HG03565 (cell line): ENCODE data around the gene SRPK3.

Source experiments
- ATAC-seq: cut with Tn5 transposase; IDR thresholded peaks from one replicate; pipeline ENCODE4 v1.9.1; 2021; ENCODE audit warnings: mild to moderate bottlenecking, moderate library complexity; ENCODE audit not compliant: unreplicated experiment

SRPK3 gene

GRCh38 chrX:153769865-153770600, 10.8 kb upstream of the SRPK3 start:
- ATAC-seq = no peak

DNA sequence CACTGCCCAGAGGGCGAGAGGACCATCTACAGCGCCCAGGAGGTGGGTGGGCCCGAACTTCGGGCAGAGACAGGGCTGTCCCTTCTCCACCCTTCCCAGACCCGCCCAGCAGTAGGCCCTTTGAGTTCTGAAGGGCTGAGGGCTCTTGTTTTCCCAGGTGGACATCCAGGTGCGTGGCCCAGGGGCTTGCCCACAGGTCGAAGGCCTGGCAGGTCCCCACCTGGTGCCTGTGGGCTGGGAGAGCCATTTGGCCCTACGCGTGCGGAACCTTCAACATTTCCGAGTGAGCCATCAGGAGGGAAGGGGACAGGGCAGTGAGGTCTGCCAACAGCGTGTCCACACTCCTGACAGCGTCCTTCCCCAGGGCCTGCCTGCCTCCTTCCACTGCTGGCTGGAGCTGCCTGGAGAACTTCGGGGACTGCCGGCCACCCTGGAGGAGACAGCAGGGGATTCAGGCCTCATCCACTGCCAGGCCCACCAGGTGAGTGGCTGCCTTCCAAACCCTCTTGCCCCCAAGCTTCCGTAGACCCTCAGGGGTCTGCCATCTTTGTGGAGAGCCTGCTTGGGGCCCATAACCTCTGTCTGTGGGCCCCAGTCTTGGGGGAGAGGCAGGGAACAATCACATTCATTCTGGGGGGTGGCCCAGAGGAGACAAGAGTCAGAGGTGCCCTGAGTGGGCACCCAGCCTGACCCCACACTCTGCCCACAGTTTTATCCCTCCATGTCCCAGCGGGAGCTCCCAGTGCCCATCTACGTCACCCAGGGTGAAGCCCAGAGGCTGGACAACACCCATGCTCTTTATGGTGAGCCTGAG, 10.0 kb upstream of the SRPK3 start:
- no peak for ATAC-seq

DNA sequence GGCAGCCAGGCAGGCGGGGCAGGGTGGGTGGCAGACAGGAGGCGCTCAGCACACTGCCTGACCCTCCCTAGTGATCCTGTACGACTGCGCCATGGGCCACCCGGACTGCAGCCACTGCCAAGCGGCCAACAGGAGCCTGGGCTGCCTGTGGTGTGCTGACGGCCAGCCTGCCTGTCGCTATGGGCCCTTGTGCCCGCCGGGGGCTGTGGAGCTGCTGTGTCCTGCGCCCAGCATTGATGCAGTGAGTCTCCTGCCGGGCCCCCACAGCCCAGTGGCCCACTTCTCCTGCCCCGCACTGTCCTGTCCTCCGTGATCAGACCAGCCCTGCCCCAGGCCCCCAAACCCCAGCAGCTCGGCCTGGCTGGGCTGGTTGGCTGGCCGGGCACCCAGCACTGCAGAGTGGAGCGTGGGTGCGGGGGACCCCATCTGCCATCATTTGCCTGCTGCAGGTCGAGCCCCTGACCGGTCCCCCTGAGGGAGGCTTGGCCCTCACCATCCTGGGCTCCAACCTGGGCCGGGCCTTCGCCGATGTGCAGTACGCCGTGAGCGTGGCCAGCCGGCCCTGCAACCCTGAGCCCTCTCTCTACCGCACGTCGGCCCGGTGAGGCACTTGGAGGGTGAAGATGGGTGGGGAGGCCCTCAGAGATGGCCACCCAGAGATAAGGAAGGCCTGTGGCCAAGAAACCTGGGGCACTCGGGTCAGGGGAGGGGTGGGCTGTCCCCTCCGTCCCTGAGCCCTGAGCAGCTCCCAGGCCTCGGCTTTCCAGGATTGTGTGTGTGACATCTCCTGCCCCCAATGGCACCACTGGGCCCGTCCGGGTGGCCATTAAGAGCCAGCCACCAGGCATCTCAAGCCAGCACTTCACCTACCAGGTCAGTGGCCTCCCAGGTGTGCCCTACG, 9.2 kb upstream of the SRPK3 start:
- ATAC-seq = no peak

- ATAC-seq = no peak
These were observed 8.3 kb upstream of the SRPK3 start for GRCh38 chrX:153772316-153773217.

DNA sequence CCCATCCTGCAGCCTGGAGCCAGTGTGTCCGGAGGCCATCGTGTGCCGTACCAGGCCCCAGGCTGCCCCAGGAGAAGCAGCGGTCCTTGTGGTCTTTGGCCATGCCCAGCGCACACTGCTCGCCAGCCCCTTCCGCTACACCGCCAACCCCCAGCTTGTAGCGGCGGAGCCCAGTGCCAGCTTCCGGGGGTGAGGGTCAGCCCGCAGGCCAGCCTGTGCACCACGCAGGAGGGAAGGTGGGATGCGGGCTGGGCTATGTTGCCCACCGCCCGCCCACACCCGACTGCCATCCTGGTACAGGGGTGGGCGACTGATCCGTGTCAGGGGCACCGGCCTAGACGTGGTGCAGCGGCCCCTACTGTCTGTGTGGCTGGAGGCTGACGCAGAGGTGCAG, 7.6 kb upstream of the SRPK3 start:
- ATAC-seq = no peak

DNA sequence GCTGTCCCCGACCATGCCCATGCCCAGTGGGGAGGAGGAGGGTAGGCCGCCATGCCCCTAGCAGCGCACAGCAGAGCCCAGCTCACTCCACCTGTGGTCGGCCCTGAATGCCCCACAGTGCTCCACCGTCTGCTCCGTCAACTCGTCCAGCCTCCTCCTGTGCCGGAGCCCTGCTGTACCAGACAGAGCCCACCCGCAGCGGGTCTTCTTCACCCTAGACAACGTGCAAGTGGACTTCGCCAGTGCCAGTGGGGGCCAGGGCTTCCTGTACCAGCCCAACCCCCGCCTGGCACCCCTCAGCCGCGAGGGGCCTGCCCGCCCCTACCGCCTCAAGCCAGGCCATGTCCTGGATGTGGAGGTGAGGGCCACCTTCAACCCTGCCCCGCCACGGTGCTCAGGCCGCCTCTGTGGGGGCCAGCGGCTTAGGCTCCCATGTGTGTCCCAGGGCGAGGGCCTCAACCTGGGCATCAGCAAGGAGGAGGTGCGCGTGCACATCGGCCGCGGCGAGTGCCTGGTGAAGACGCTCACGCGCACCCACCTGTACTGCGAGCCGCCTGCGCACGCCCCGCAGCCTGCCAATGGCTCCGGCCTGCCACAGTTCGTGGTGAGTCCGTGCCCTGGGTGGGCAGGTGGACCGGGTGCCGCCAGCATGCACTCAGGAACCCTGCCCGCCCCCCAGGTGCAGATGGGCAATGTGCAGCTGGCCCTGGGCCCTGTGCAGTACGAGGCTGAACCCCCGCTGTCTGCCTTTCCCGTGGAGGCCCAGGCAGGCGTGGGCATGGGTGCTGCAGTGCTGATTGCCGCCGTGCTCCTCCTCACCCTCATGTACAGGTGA, 6.9 kb upstream of the SRPK3 start:
- ATAC-seq = no peak

- ATAC-seq = no peak
These were observed 6.1 kb upstream of the SRPK3 start for GRCh38 chrX:153774576-153775292.

- ATAC-seq = no peak
These were observed 5.3 kb upstream of the SRPK3 start for GRCh38 chrX:153775293-153776119.

- ATAC-seq = no peak
These were observed 4.7 kb upstream of the SRPK3 start for GRCh38 chrX:153776120-153776599.

DNA sequence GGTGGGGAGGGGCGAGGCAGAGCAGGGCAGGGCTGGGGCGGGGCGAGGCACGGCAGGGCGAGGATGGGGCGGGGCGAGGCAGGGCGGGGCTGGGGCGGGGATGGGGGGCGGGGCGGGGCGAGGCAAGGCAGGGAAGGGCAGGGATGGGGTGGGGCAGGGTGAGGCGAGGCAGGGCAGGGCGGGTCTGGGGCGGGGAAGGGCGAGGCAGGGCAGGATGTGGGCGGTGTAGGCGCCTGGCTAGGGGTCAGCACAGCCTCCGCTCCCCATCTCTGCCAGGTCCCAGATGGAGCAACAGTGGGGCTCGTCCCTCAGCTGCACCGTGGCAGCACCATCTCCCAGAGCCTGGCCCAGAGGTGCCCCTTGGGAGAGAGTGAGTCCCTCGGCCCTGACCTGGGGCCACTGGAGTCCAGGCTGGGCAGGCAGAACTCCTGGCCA, 4.2 kb upstream of the SRPK3 start:
- no peak for ATAC-seq

GRCh38 chrX:153777261-153778090, 3.4 kb upstream of the SRPK3 start:
- ATAC-seq = no peak

DNA sequence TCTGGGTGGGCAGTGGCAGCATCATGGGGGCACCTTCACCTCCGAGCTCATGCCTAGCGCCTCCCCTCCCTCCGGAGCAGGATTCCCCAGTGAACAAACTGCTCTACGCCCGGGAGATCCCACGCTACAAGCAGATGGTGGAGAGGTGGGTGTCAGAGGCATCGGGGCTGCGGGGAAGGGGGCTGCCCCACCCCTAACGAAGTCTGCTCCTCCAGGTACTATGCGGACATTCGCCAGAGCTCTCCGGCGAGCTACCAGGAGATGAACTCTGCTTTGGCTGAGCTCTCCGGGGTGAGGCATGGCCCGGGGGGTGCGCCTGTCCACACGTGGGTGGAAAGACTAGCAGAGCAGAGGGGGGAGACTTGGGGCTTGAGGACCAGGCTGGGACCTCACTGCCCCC, 2.7 kb upstream of the SRPK3 start:
- no peak for ATAC-seq

- no peak for ATAC-seq
These were observed 2.1 kb upstream of the SRPK3 start for GRCh38 chrX:153778684-153779101.

DNA sequence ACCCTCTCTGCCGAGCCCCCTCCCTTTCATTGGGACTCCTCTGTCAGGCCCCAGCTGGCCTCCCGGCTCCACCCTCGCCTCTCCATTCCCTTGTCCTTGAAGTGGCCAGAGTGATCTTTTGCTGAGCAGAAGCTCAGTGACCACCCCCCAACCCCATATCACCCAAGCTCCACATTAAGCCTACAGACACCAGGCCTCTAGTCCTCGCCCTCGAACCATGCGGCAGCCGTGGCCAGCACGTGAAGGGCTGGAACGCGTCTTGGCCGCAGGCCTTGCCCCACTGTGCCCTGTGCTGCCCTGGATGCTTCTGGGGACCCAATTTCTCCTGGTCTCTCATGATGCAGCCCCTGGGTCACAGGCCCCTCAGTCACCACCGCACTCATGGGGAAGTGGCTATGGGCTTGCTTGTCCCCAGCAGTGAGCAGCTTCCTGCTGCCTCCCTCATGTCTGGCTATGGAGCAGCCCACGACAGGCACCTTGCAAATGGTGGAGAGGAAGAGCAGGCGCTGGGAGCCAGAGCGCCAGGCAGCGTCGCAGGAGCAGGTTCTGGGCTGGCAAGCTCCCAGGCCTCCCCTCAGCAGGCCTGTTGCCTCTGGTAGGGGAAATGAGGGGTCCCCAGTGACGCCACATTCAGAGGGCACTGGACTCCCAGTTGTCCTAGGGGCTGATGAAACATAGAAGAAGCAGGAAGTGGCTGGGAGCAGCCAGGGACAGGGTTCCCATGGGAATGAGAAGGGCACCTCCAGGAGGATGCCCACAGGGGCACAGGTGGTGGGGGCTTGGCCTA, 757 bp upstream of the SRPK3 start:
- no peak for ATAC-seq

GRCh38 chrX:153781428-153782047, 697 bp downstream of the SRPK3 start:
- ATAC-seq = no peak

- no peak for ATAC-seq
These were observed 1.5 kb downstream of the SRPK3 start for GRCh38 chrX:153782313-153782712.
